Neural crest cell (in vitro differentiated cells): Measurements from ENCODE around the gene OR5B21. TPM values are rescaled to one million over a fixed set of nuclear protein-coding genes. Genes with fewer than 3 reads are reported as not detected.

Experiments
- DNase-seq: peaks from one replicate; pipeline ENCODE4 v3.0.0; 2021; ENCODE audit warnings: low read depth, mixed read lengths, low spot score
- H3K27ac Mint-ChIP-seq: one replicate; pipeline ENCODE4 v1.8.0; 2021; ENCODE audit warnings: mild to moderate bottlenecking, mixed read lengths; ENCODE audit not compliant: unreplicated experiment
- H3K27me3 Mint-ChIP-seq: 2 replicates; pipeline ENCODE4 v1.8.0; 2021; ENCODE audit warnings: low read depth, mild to moderate bottlenecking, mixed read lengths
- H3K36me3 Mint-ChIP-seq: 2 replicates; pipeline ENCODE4 v1.8.0; 2021; ENCODE audit warnings: low read depth, mild to moderate bottlenecking, mixed read lengths
- H3K4me1 Mint-ChIP-seq: 2 replicates; pipeline ENCODE4 v1.8.0; 2021; ENCODE audit warnings: mixed read lengths
- H3K4me3 Mint-ChIP-seq: one replicate; pipeline ENCODE4 v1.8.0; 2021; ENCODE audit warnings: mild to moderate bottlenecking, mixed read lengths
- H3K9me3 Mint-ChIP-seq: 2 replicates; pipeline ENCODE4 v1.8.0; 2021; ENCODE audit warnings: mixed read lengths
- total RNA-seq: library from RNA; stranded (reverse); gene quantifications from 2 replicates; pipeline ENCODE4 v1.2.1, GENCODE V29; 2021
- TF ChIP-seq, protein P1 (sequence below): fragments of 200-600 bp; sonication (generic); conservative IDR thresholded peaks from 2 replicates; pipeline ENCODE4 v1.5.0; 2021; ENCODE audit warnings: antibody characterized with exemption, mild to moderate bottlenecking

Gene OR5B21
- total RNA-seq, 1 donor from 2014 or later = not detected

DNA sequence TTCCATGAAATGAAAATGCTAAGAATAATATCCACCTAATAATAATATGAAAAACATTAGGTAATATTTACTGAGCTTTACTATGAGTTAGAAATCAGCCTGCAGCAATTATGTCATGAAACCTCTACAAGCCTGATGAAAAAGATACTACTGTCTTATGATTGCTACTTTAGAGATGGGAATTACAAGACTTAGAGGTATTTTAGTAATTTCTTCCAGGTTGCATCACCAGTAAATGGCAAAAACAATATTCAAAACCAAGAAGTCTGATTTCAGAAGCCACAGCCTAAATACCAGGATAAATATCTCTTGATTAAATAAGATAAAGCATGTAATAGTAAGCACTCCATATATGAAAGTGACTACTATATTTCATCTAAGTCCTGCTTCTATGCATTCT is 13.8 kb downstream of the OR5B21 start:
- no peak for DNase-seq
- no peak overlapping the region for H3K4me3 Mint-ChIP-seq
- H3K27ac Mint-ChIP-seq = no peak overlapping the region
- H3K9me3 Mint-ChIP-seq = no peaks in the 10 kb centered on the region
- H3K4me1 Mint-ChIP-seq = no peaks in the 10 kb centered on the region
- H3K36me3 Mint-ChIP-seq = no peaks in the 10 kb centered on the region
- TF ChIP-seq, protein P1, sequence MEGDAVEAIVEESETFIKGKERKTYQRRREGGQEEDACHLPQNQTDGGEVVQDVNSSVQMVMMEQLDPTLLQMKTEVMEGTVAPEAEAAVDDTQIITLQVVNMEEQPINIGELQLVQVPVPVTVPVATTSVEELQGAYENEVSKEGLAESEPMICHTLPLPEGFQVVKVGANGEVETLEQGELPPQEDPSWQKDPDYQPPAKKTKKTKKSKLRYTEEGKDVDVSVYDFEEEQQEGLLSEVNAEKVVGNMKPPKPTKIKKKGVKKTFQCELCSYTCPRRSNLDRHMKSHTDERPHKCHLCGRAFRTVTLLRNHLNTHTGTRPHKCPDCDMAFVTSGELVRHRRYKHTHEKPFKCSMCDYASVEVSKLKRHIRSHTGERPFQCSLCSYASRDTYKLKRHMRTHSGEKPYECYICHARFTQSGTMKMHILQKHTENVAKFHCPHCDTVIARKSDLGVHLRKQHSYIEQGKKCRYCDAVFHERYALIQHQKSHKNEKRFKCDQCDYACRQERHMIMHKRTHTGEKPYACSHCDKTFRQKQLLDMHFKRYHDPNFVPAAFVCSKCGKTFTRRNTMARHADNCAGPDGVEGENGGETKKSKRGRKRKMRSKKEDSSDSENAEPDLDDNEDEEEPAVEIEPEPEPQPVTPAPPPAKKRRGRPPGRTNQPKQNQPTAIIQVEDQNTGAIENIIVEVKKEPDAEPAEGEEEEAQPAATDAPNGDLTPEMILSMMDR = no peak
- peaks cover 58% of the 10 kb centered on the region for H3K27me3 Mint-ChIP-seq

DNA sequence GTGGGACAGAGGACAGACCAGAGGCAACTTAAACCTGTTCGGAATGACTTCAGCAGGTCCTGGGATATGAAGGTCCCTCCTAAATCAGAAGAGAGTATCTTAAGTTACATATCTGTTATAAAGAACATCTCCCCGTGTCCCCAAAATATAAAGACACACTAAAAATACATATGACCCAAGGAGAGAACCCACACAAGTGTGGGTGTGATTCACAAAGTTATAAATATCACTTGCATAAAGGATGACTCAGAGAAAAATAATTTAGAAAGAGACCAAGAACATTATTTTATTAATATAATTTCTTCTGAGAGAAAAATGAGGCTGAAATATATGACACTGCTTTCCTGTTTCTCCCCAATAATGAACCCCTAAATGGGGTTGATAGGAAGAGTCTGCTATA is 14.2 kb downstream of the OR5B21 start:
- H3K36me3 Mint-ChIP-seq = no peaks in the 10 kb centered on the region
- H3K4me3 Mint-ChIP-seq = no peak overlapping the region
- peaks cover 57% of the 10 kb centered on the region for H3K27me3 Mint-ChIP-seq
- H3K27ac Mint-ChIP-seq = no peak overlapping the region
- no peaks in the 10 kb centered on the region for H3K9me3 Mint-ChIP-seq
- DNase-seq = no peak
- H3K4me1 Mint-ChIP-seq = no peaks in the 10 kb centered on the region
- TF ChIP-seq, protein P1 = no peak

DNA sequence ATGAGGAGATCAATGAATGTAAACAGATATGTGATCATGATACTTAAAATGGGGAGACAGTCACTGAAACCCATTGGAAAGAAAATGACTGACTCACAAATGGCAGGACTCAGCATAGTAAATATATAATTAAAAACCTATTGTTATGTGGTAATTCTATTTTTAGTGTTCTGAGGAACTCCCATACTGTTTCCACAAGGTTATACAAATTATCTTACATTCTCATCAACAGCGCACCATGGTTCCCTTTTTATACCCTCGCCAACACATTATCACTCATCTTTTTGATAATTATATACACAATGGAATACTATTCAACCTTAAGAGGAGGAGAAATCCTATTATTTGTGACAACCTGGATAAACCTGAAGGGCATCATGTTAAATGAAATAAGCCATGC is 17.1 kb downstream of the OR5B21 start:
- Mint-ChIP-seq H3K27ac (no peak overlapping the region), H3K4me3 (no peak overlapping the region), H3K36me3 (no peaks in the 10 kb centered on the region), H3K27me3 (peaks cover 47% of the 10 kb centered on the region), H3K4me1 (peaks cover 3% of the 10 kb centered on the region), H3K9me3 (no peaks in the 10 kb centered on the region)
- TF ChIP-seq, protein P1 = no peak
- DNase-seq = no peak

DNA sequence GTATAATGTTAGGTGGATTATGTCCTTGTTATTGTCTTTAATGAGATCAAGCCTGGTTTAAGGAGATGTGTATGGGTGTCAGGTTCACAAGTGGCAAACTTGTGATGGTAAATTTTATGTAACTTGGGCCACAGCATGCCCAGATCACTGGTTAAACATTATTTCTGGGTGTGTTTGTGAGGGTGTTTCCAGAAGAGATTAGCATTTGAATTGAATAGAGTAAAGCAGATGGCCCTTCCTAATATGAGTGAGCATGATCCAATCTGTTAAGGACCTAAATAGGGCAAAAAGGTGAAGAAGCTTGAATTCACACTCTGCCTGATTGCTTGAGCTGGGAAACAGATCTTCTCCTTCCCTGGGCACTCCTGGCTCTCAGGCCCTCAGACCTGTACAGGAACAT is 20.7 kb downstream of the OR5B21 start:
- TF ChIP-seq, protein P1 = no peak
- H3K36me3 Mint-ChIP-seq = no peaks in the 10 kb centered on the region
- H3K4me3 Mint-ChIP-seq = no peak overlapping the region
- peaks cover 39% of the 10 kb centered on the region for H3K27me3 Mint-ChIP-seq
- peaks cover 6% of the 10 kb centered on the region for H3K9me3 Mint-ChIP-seq
- H3K4me1 Mint-ChIP-seq = peaks cover 3% of the 10 kb centered on the region
- no peak overlapping the region for H3K27ac Mint-ChIP-seq
- no peak for DNase-seq

DNA sequence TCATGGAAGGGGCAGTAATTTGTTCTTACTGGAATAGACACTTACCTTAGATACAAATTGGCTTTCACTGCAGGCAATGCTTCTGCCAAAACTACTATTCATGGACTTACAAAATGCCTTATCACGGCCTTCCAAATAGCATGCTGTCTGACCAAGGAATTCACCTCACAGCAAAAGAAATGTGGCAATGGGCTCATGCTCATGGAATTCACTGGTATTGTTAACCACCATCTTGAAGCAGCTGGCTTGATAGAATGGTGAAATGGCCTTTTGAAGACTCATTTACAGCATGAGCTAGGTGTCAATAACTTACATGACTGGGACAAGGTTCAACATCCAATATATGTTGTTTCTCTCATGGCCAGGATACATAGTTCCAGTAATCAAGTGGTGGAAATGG is 21.9 kb downstream of the OR5B21 start:
- H3K9me3 Mint-ChIP-seq = peaks cover 6% of the 10 kb centered on the region
- H3K27ac Mint-ChIP-seq = no peak overlapping the region
- DNase-seq = no peak

More for the DNA sequence above, 21.9 kb downstream of the OR5B21 start:
- peaks cover 3% of the 10 kb centered on the region for H3K4me1 Mint-ChIP-seq
- H3K36me3 Mint-ChIP-seq = no peaks in the 10 kb centered on the region
- TF ChIP-seq, protein P1 = no peak
- H3K4me3 Mint-ChIP-seq = no peak overlapping the region
- peaks cover 34% of the 10 kb centered on the region for H3K27me3 Mint-ChIP-seq
